Measurements from ENCODE around the gene SLC46A2.

The SLC46A2 gene

GRCh38 chr9:112867275-112867991 lies 23.2 kb downstream of the SLC46A2 start:
- no peak for TF ChIP-seq CTCF (conservative IDR thresholded peaks at IDR 0.05; ENCODE audit: low read depth, low read length)
- no peak for DNase-seq (ENCODE audit: low read depth)
- H3K4me3 ChIP-seq (ENCODE audit: low read length), result no peak overlapping the region

GRCh38 chr9:112866662-112867274 lies 23.9 kb downstream of the SLC46A2 start:
- DNase-seq (ENCODE audit: low read depth), result no peak

GRCh38 chr9:112864982-112865381 lies 25.7 kb downstream of the SLC46A2 start:
- H3K4me3 ChIP-seq (ENCODE audit: low read length), result no peak overlapping the region
- TF ChIP-seq CTCF (conservative IDR thresholded peaks at IDR 0.05; ENCODE audit: low read depth, low read length), result no peak
- no peak for DNase-seq (ENCODE audit: low read depth)

More at GRCh38 chr9:112866662-112867274, 23.9 kb downstream of the SLC46A2 start:
- no peak overlapping the region for H3K4me3 ChIP-seq (ENCODE audit: low read length)
- TF ChIP-seq CTCF (conservative IDR thresholded peaks at IDR 0.05; ENCODE audit: low read depth, low read length), result no peak

GRCh38 chr9:112864403-112864802 lies 26.3 kb downstream of the SLC46A2 start:
- DNase-seq (ENCODE audit: low read depth), result no peak
- H3K4me3 ChIP-seq (ENCODE audit: low read length), result no peak overlapping the region
- no peak for TF ChIP-seq CTCF (conservative IDR thresholded peaks at IDR 0.05; ENCODE audit: low read depth, low read length)

GRCh38 chr9:112863746-112864145 lies 26.9 kb downstream of the SLC46A2 start:
- DNase-seq (ENCODE audit: low read depth), result no peak
- no peak overlapping the region for H3K4me3 ChIP-seq (ENCODE audit: low read length)
- TF ChIP-seq CTCF (conservative IDR thresholded peaks at IDR 0.05; ENCODE audit: low read depth, low read length), result no peak

- no peak overlapping the region for H3K4me3 ChIP-seq (ENCODE audit: low read length)
- no peak for DNase-seq (ENCODE audit: low read depth)
- TF ChIP-seq CTCF (conservative IDR thresholded peaks at IDR 0.05; ENCODE audit: low read depth, low read length), result no peak
These were observed 27.5 kb downstream of the SLC46A2 start for GRCh38 chr9:112863214-112863613.

Data from retinal pigment epithelial cell (primary cell).